GM21717 (cell line): Measurements from ENCODE around the gene TNNT3.
"Not testable (repeated sequence)": the region's sequence is repeated elsewhere in the genome, so short reads cannot be mapped to it uniquely, and the experiment has no call there.

Source experiments
- ATAC-seq: cut with Tn5 transposase; IDR thresholded peaks from one replicate; pipeline ENCODE4 v1.9.1; 2021; ENCODE audit warnings: mild to moderate bottlenecking, moderate library complexity; ENCODE audit not compliant: unreplicated experiment

Gene TNNT3

DNA sequence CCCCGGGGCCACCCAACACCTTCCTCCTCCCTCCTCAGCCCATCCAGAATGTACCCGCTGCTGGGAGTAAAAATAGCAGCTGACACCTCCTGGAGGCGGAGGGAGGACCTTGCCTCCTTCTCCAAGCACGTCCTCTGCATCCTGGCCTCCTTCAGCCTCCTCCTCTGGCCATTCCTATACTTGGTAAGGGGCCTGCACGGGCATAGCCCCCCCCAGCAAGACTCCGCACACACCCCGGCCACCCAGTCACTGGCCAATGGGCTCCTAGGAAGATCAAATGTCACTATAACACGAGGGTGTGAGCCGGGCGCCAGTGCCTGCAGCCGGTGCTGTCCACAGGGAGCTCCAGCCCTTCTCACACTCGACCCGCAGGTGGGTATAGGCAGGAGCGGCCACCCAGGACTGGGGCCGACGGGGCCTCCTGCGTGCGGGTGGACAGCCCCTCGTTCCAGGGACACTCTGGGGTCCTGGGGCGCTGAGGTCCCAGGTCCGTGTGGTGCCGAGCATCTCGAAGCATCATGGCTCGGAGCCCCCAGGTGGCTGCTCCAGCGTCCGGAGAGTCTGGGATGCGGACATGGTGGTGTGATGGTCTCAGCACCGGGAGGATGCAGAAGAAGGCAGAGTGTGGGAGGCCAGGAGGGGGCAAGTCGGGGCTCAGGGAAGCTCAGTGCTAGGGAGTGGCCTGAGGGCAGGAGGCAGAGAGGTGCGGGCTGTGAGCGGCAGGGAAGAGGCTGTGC is at the start of gene TNNT3:
Gene TNNT3 (plus strand): TSS at position 313 of the 737 bp plus-strand sequence. CDS start 3,172 bp downstream, outside the sequence.
- ATAC-seq: no peak

DNA sequence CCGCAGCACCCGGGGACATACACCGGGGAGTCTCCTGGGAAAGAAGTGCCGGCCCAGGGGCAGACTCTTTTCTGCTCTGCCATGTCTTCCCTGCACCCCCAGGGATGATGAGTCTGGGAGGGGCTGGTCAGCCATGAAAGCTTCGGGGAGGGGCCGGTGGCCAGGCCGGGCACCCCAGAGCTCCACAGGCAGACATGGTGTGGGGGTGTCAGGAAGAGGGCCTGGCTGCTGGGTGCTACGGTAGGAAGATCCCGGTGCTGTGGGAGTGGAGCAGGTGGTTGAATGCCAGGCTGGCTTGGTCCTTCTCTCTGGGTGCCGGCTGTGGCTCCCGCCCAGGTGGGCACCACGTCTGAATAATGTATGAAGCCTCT is 49.2 kb upstream of the TNNT3 start:
- ATAC-seq: no peak

DNA sequence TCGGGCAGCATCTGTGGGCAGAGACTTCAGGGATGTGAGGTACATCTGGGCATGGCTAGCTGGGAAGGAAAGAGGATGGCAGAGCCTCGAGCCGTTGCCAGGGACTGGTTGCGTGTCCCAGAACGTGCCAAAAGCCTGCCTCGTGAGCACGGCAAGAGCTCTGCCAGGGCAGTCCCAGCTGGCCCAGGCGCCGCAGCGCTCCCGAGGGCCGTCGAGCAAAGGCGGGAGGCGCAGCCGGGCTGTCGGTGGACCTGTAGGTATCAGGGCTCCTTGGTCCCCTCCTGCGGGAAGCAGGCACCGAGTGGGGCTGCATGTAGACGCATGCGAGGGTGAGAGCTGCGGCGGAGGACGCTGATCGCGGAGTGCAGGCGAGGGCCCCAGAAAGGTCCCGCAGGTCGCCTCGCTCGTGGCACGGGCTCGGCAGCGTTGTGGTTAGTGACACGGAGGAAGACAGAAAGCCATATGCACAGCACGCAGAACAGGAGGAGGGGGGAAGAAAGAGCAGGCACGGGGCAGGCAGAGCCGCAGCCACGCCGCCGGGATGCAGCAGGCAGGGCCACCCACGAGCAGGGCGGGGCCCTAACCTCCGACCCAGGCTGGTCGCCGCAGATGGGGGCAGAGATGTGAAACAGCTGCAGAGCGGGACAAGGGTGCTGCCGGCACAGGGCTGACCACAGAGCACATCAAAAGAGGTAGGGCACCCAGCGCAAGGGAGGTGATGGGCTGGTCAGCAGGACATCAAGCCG is 48.6 kb upstream of the TNNT3 start:
- ATAC-seq: no peak

DNA sequence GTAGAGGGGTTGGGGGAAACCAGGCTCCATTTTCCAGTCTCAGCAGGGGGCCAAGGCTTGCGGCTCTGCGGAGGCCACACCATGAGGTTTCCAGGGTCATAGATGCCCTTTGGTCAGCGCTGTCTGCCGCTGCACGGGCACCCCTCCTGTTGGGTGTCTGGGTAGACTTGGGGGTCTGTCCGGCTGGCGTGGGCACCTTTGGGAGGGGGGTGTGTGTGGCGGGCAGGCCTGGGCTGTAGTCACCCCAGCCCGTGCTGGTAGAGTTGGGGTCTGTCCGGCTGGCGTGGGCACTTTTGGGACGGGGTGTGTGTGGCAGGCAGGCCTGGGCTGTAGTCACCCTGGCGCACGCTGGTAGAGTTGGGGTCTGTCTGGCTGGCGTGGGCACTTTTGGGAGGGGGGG is 48.0 kb upstream of the TNNT3 start:
- no peak for ATAC-seq

DNA sequence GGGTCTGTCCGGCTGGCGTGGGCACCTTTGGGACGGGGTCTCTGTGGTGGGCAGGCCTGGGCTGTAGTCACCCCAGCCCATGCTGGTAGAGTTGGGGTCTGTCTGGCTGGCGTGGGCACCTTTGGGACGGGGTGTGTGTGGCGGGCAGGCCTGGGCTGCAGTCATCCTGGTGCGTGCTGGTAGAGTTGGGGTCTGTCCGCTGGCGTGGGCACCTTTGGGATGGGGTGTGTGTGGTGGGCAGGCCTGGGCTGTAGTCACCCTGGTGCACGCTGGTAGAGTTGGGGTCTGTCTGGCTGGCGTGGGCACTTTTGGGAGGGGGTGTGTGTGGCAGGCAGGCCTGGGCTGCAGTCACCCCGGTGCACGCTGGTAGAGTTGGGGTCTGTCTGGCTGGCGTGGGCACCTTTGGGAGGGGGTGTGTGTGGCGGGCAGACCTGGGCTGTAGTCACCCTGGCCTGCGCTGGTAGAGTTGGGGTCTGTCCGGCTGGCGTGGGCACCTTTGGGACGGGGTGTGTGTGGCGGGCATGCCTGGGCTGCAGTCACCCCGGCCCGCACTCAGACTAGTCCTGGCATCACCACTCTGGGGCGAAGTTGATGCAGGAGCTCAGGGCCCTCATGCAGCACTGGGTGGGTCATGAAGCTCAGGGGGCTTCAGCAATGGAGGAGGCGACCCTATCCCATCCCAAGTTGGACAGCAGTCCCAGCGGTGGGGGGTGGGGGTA is 47.1 kb upstream of the TNNT3 start:
- no peak for ATAC-seq

DNA sequence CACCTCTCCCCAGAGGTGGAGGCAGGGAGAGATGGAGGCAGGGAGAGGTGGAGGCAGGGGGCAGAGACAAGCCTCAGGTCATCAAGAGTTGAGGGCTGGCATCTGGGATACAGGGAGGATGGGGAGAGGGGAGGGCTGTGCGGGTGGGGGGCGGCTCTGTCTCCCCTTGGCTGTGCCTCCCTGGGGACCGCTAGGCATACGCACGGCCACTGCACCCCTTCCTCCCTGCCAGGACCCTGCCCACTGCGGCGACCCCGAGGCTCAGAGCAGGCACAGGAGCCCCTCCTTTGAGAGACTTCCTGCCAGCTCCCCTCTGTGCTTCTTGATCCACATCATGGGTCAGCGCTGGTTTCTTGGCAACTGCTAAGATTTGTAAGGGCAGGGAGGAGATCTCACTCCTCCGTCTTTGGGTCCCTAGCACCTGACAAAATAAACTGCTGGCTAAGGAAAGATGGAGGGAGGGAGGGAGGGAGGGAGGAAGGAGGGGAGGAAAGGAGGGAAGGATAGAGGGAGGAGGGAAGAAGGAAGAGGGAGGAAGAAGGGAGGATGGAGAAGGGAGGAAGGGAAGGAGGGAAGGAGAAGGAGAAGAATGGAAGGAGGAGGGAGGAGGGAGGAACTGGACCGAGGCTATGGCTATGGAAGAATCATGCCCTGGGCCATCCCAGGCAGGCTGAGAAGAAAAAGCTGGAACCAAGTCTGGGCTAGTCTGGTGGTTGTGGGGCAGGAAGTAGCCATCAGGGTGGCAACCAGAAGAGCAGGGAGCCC is 46.3 kb upstream of the TNNT3 start:
- no peak for ATAC-seq

DNA sequence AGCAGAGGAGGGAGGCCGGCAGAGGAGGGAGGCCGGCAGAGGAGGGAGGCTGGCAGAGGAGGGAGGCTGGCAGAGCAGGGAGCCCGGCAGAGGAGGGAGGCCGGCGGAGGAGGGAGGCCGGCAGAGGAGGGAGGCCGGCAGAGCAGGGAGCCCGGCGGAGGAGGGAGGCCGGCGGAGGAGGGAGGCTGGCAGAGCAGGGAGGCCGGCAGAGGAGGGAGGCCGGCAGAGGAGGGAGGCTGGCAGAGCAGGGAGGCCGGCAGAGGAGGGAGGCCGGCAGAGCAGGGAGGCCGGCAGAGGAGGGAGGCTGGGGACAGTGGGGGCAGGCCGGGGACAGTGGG is 45.7 kb upstream of the TNNT3 start:
- ATAC-seq: not testable (repeated sequence)

DNA sequence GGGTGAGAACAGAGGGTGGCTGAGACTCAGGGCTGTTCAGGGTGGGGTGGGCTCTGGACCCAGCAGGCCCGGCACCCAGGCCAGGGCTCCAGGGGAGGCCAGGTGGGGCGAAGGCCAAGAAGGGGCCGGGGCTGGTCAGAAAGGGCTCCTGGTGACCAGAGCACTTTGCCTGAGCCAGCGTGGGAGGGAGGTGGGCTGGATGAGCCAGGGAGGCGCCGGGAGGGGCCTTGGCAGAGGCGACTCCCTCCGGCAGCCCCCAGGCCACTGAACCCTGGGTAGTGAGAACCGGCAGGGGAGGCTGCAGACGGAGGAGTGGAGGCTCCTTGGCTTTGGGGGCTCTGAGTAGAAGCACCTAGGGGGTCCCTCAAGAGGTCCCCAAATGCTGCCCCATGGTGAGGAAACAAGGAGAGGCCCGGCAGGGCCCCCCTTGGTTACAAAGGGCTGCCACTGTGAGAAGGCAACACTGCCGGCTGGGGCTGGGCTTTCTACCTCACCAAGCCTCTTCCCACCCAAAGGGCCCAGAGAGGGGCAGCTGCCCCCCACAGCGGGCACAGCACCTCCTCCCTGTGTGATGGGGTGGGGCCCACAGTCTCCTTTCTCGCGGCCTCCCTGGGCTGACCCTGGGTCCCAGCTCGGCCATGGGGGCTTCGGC is 44.9 kb upstream of the TNNT3 start:
- ATAC-seq: not testable (repeated sequence)

DNA sequence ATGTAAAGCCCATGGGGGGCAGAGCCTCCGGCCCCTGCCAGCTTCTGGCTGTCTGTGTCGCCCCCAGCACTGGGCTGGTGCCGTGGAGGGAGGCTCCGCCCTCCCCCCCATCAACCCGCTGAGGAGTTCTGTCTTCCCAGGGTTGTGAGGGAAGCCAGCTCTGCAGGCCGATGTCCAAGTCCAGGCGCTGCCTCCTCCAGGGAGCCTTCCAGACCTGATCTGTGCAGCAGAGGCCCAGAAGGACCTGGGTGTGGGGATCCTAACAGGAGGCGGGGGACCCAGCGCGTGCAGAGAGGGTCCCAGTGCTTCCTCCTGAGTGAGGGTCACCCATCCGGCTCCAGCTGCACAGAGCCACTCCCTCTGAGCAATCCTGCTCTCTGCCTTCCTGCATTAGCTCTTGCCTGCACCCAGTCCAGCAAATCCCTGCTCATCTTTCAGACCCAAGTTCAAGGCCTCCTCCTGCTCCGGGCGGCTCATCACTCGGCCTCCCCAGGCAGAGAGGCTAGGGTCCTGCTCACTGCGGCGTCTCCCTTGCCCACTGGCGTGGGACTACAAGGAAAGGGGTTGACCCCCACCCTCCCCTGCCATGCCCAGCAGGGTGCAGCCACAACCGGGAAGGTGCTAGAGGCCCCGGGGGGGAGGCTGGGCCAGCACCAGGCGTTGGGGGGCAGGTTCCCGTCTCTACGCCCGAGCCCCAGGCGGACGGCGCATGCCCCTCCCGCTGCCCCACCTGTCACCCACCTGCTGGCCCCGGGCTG is 44.2 kb upstream of the TNNT3 start:
- no peak for ATAC-seq

DNA sequence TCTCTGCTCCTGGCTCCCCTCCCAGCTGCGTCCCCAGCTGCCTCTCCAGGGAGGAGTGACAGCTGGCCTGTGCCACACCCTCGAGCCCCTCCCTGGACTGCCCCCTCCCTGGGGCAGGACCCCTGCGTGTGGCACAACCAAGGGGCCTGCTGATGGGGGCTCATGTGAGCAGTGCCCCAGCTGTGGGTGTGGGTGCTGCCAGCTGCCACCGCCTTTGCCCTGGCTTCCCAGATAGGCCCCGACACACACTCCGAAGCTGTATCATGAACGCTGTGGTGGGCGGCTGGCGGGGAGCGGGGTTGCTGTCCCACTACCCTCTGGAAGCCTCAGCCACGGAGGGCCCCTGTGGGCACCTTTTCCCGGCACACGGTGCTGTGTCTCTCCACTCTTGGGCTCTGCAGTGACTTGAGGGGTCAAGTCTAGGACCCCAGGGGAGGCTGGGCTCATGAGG is 43.6 kb upstream of the TNNT3 start:
- not testable (repeated sequence) for ATAC-seq

DNA sequence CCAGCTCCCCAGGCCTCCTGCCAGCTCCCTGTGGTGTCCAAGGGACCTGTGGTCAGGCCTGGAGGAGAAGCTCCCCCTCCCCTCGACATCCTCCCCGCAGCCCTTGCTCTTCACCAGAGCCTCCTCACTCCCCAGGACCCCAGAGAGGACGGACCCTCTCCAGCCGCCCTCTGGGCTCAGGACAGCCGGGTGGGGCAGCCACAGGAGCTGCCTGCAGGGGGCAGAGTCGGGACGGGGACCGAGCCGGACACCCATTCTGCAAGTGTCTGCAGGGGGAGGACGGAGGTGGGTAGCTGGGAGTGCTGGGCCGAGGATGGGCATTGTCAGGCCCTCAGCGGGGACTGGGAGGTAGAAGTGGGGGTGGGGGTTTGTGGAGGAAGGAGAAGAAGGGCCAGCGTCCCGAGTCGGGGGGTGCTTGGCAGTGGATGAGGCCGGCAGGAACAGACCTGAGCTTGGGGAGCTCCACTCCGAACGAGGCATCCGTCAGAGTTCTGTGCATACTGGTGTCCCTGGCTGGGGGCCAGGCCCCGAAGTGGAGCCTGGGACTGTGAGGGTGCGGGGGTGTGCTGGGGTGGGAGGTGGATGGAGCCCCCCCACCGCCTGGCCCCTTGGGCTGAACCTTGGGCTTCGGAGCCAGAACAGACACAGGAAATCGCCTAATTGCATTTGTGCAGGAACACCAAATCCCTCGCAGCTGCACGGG is 43.0 kb upstream of the TNNT3 start:
- no peak for ATAC-seq

DNA sequence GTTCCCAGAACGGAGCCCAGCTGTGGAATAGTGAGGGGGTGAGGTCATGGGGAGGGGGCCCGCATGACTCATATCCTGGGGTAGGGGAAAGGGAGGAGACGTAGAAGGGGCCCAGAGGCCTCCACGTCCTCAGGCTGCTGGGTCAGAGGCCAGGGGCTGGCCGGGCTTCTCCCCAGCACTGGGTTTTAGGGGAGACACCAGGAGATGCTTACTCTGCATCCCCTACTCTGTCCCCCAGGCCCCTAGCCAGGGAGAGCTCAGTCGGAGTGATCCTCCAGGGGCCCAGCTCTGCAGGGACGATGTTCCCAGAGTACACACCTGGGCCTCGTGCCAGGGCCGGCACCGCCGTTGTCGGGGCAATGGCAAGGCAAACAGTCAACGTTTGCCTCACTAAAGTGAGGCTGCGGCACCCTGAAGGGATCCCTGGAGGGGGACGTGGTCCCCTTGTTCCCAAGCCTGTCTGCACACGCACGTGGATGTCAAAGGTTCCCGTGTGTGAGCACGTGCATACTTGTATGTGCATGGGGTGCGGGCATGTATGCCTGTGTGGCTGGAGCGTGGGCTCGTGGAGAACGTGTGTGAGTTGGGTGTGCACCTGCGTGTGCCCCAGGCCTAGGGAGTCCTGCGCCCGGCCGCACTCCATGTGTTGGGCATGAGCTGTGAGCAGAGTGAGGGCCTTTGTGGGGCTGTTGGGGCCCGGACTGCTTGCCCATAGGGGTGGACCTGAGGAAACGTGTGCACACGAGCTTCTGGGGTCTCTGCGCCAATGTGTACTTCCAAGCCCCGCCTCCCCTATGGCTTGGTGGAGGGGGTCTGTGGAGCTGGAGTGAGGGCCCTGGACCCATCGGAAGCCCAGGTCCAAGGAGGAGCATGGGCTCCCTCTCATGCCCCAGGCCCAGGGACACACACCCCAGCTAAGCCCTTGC is 42.0 kb upstream of the TNNT3 start:
- ATAC-seq: no peak

DNA sequence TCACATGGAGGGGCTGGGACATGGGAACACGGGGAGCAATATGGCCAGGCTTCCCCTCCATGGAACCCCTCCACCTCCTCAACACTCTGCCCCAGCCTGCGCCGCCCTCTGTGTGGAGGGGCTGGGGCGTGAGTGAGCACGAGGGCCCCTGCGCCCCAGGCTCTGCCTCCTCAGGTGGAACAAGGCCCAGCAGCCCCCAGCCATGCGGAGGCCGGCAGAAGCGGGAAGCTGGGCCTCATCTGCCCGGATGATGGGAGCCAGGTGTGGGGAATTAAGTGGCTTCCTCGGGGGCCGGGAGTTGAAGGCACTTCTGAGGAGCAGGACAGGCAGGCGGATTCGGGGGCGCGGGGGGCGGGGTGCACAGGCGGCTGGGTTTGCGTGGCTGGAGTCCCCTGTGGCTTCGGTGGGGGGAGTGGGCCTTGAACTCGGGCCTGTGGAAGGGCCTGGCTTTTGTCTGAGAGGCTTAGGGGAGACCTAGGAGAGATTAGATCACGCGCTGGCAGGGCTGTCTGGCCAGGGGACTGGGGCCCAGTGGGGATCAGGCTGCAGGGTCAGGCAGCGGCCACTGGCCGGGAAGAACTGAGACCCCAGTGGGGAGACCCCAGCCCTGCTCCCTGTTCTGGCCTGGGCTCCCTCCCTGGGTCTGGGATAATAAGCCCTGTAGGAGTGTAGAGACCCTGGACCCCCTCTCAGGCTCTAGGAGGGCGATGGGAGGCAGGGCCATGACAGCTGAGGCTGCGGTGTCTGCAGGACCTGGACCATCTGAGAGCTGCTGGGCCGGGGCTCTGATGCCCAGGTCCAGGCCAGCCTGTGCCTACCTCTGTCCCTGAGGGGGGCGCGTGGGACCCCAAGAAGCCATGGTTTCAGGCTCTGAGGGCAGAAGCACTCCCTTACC is 41.1 kb upstream of the TNNT3 start:
- ATAC-seq: no peak

DNA sequence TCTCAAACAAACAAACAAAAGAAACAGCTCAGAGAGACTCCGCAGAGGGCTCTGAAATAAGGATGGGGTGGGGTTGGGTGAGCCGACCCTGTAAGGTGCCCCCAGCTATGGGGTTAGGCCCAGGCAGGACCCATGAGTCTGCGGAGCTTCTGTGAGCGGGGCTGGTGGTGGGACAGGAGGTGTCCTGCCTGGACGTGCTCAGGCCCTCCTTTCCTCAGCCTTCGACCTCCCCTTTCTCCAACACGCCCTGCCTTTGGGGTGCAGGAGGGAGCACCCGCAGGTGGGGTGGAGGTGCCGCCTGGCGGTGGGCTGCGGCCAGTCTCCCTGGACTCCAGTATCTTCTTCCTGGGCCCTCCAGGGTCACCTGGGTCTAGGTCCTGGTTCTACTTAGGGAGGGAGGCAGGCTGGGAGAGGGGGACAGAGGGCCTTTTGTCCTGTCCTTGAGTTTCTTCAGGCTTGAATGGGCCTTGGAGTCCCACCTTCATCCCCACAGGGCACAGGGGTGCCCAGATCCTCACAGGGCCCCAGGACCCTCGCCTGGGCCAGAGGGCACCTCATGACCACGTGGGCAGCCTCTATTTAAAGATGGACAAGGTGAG is 40.1 kb upstream of the TNNT3 start:
- ATAC-seq: no peak

DNA sequence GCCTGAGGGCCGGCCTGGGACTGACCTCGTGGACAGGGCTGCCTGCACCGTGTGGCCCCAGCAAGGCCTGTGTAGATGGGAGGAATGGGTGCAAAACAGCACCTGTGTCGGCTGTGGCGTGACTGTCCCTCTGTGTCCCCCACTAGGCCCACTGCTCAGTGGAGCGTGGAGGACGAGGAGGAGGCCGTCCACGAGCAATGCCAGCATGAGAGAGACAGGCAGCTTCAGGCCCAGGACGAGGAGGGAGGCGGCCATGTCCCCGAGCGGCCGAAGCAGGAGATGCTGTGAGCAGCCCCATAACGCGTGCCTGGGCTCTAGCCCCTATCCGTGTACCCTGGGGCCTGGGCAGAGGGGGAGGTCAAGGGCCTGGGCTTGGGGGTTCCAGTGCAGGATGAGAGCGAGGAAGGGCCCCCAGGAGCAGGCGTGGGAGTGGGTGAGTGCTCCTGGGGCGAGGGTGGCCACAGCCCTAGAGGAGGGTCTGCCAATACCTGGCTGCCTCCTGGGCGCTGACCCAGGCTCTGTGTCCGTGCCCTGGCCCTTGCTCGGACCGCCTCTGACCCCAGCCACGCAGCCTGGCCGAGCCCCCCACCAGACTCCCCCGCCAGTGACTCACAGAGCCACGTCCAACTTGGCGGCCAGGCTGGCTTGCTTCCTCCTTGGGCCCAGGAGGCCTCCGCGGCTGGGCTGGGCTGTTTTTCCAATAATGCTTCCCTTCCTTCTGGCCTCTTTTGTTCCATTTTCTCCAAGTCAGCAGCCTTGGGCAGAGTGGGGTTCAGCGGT is 39.4 kb upstream of the TNNT3 start:
- ATAC-seq: no peak
